Dermis microvascular lymphatic vessel endothelial cell (primary cell): ENCODE measurements around the gene RAB28. TPM values are rescaled to one million over a fixed set of nuclear protein-coding genes. Genes with fewer than 3 reads are reported as not detected.
A peak's percentile ranks its signal among the peaks of the same experiment; 100 is the strongest.

Source experiments
- DNase-seq, 2 donors: peaks; one replicate each; pipeline versions ENCODE4 v3.0.0 to v3.0.0-alpha.2; 2010; ENCODE audit warnings: low read depth in 2 of 2
- total RNA-seq: library from RNA; depleted of rRNA; stranded (reverse); fragments of >200 nt; gene quantifications from 2 replicates; pipeline ENCODE4 v1.2.1, GENCODE V29; 2014

The RAB28 gene
- total RNA-seq, 1 donor from 2014 or later: 8.9 TPM

GRCh38 chr4:13378973-13379759, 105.0 kb downstream of the RAB28 start:
- DNase-seq: no peak

- no peak for DNase-seq
These were observed 113.1 kb downstream of the RAB28 start for GRCh38 chr4:13371048-13371447.

GRCh38 chr4:13368217-13368616, 115.9 kb downstream of the RAB28 start:
- no peak for DNase-seq

DNA sequence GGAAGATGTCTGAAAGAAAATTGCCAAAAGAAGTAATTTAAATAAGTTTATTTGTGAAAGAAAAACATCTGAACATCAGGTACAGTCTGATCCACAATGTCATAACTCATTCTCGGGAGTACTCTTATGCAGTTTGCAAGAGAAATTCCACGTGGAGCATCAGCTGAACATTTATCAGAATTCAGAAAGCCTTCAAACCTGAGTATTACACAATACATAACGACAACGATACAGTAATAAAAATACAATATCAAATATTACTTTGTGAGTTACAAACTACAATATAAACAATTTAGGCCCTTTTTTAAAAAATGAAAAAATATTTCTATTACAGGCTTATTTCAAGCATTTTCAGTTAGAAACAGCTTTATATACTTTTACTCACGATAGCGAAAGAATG, 116.4 kb downstream of the RAB28 start:
- no peak for DNase-seq

DNA sequence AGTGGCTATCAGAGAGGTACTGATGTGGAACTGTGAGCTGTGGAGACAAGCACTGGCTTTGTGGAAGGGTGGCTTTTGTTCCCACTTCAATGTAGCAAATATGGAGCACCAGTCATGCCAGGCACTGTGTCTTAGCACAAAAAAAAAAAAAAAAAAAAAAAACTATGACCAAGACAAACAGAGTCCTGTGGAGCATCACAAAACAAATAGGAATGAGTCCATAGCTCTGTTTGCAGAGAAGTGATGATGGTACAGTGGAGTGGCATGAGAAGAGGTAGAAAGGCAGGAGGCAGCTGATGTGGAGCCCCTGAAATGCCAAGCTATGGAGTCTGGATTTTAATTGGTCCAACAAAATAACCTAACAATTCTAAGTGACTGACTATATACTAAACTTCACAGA, 116.9 kb downstream of the RAB28 start:
- DNase-seq: no peak

- no peak for DNase-seq
These were observed 118.9 kb downstream of the RAB28 start for GRCh38 chr4:13365195-13365594.

DNA sequence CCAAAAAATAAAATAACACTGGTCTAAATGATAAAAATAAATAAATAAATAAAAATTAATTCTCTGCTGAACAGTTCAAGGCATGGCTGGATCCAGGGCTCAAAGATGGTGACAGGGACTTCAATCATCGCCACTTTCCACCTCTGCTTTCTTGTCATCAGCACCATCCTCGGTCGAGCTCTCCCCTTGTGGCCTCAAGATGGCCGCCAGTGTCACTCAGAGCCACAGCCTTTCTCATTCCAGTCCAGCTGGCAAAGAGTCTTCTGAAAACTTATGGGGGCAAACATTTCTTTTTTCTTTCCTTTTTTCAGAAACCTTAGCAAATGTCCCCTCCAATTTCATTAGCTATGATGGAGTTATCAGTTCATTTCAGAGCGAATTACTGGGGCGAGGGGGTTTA, 119.5 kb downstream of the RAB28 start:
- DNase-seq: no peak

GRCh38 chr4:13364172-13364571, 120.0 kb downstream of the RAB28 start:
- DNase-seq: no peak

DNA sequence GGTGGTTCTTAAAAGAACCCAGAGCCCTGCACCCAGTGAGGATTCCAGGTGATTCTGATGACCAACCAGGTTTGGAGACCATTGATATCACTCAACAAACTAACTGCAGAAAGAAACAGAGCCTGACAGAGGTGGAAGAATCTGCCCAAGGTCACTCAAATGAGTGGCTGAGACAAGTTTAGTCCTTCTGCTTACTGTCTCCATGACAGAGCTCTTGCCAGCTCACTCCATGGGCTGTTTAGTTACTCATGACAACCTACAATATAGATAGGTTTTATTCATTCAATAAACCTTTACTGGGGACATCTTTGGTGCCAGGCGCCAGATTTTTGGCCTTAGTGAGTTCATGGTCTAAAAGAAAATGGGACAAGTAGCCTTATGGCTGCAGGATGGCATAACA, 124.3 kb downstream of the RAB28 start:
- DNase-seq: no peak

GRCh38 chr4:13355111-13355880, 128.8 kb downstream of the RAB28 start:
- no peak for DNase-seq

- no peak for DNase-seq
These were observed 135.0 kb downstream of the RAB28 start for GRCh38 chr4:13349096-13349495.

DNA sequence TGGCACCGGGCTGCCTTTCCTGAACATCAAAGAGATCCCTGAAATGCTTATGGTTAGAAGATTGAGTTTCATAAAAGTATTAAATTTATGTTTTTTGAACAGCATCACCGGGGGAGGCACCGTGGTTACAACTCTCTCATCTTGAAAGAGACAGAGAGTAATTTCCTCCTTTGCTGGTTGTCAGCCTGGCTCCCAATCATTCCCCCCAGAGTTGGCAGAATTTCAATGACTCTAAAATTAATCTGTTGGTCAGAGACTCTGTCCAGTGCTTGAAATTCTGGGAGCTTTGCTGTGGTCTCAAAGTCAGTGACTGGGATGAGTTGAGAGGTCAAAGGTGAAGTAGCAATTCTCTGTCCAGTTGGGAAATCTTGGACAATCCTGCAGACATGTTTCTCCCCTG, 135.9 kb downstream of the RAB28 start:
- no peak for DNase-seq

DNA sequence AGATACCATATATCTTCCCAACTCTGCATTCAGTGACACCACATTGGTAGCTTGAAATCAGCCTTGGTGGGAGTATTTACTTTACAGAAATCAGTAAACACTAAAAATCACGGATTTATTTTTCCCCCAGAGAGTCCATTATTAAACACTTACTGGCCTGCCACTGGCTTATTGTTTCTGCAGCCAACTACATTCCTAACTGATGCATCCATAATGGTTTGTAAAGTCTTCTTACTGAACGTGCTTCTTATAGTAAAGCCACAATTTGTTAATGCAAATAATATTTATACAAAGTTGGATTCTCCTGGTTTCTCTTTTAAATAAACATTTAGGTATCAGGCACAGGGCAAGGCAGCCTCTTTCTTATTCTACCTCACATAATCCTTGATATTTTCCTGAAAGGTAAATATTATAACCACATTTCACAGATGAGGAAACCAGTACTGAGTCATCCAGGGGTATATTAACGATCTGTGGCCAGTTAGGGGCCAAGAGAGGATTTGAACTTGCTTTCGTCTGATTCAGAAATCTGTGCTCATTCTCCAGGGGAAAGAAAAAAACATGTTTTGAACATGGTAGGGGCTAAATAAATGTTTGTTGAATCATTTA, 136.5 kb downstream of the RAB28 start:
- DNase-seq: no peak

DNA sequence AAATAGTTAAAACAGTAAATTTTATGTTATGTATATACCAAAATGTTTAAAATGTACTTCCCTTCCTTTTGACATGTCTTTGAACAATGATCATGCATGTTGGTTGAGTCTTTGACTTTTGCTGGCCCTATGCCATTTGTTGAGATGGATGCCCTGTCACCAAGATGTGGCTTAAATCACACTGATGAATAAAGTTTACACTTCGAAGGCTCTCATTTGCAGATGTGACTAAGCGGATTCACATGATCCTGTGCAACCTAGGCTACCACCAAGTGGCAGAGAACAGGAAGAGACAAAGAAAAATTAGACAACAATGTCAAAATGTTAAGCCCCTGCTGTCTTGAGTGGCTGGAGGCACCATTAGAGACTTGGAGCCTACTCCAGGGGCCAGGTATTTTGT, 139.9 kb downstream of the RAB28 start:
- DNase-seq: no peak

DNA sequence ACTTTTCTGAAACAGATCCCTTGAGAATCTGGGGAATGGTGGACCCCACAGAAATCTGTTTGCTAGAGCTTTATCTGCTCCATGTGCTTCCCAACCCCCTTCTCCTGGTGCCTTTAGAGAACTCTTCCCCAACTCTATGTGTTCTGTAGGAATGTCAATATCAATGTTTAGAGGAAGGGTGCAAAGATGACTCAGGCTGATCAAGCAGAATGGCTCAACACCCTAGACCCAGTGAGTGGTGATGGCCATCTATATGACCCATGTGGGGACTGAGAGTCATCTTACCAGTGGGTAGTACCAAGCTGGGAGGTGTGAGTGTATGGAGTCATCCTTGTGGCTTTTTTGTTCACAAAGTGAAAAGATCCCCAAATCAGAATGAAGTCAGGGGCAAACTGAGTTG, 143.5 kb downstream of the RAB28 start:
- no peak for DNase-seq

GRCh38 chr4:13331827-13332226, 152.3 kb downstream of the RAB28 start:
- DNase-seq: no peak

GRCh38 chr4:13329963-13330362, 154.2 kb downstream of the RAB28 start:
- peak in 1 of 2 donors; percentile 14 for DNase-seq

- DNase-seq: no peak
These were observed 154.7 kb downstream of the RAB28 start for GRCh38 chr4:13329340-13329850.

DNA sequence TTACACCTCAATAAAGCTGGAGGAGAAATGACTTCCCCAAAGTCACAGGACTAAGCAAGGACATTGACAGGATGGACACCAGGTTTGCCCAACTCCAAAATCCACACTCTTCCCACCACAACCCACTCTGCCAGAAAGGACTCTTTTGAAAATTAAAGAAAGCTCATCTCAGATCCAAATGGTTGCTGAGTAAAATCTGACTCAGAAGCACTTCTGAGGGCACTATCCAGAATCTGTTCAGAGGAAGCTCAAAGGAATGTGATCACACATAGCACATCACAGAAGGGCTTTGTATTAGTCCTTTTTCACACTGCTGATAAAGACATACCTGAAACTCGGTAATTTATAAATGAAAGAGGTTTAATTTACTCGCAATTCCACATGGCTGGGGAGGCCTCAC, 155.5 kb downstream of the RAB28 start:
- no peak for DNase-seq

DNA sequence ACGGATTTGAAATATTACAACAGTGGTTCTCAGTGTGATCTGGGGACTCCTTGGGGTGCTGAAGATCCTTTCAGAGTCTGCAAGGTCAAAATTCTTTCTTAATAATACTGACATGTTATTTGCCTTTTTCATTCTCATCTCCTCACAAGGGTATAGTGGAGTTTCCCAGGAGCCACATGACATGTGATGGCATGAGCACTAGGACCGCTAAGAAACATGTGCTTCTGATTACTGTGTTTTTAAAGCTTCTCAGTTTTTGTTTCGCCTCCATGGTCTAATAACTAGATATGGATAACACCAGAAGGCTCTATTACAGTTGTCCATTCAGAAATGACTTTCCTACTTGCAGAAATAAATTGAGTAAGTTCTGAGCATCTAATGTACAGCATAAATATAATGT, 156.1 kb downstream of the RAB28 start:
- no peak for DNase-seq

DNA sequence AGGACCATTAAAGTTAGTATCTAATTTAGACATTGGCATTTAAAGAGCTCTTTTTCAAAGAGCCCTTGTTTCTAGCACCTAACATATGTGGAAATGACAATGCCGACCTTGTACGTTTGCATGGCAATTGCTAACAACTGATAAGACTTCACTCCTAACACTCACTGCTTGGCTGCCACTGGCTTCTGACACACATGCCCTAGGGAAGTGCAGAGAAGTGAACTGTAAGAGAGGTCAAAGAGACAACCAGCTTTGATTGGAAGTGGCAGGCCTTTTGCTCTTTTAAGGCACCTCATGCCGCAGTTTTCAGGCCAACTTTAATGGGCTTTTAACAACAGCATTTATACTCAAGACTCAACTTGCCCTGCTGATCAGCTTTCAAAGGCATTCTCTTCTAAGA, 158.4 kb downstream of the RAB28 start:
- DNase-seq: no peak

GRCh38 chr4:13323921-13324320, 160.2 kb downstream of the RAB28 start:
- DNase-seq: no peak
